GM23338 (cell line): ENCODE results near the gene SELPLG. TPM values are rescaled to one million over a fixed set of nuclear protein-coding genes. Genes with fewer than 3 reads are reported as not detected.

Experiments used
- ATAC-seq: fragments of 200-7000 bp; cut with Tn5 transposase; 3 replicates; pipeline ENCODE4 v1.9.1; 2020
- DNase-seq: peaks from one replicate; pipeline ENCODE4 v3.0.0-alpha.2; 2015; ENCODE audit warnings: low spot score
- H2AFZ ChIP-seq: fragments of 200-600 bp; sonication (generic); 2 replicates; pipeline ENCODE4 v1.8.0; 2016; ENCODE audit warnings: antibody characterized with exemption, mild to moderate bottlenecking, moderate library complexity
- H3F3A ChIP-seq: fragments of 200-600 bp; sonication (generic); replicated peaks from 2 replicates; pipeline ENCODE4 v1.8.0; 2017; ENCODE audit warnings: antibody characterized with exemption, mixed run types, low read depth
- H3K27ac ChIP-seq: fragments of 200-600 bp; sonication (generic); 2 replicates; pipeline ENCODE4 v1.6.1; 2016; ENCODE audit warnings: low read depth
- H3K27me3 ChIP-seq: fragments of 200-600 bp; sonication (generic); 2 replicates; pipeline ENCODE4 v1.8.0; 2016; ENCODE audit warnings: mild to moderate bottlenecking, mixed run types, moderate library complexity; ENCODE audit not compliant: insufficient read depth
- H3K36me3 ChIP-seq: fragments of 200-600 bp; sonication (generic); 2 replicates; pipeline ENCODE4 v1.8.0; 2016; ENCODE audit warnings: mild to moderate bottlenecking; ENCODE audit not compliant: insufficient read depth
- H3K4me1 ChIP-seq: fragments of 200-600 bp; sonication (generic); 2 replicates; pipeline ENCODE4 v1.8.0; 2016; ENCODE audit warnings: mild to moderate bottlenecking, moderate library complexity; ENCODE audit not compliant: insufficient read depth
- H3K4me2 ChIP-seq: fragments of 200-600 bp; sonication (generic); 2 replicates; pipeline ENCODE4 v1.7.1; 2017; ENCODE audit warnings: mixed run types
- H3K4me3 ChIP-seq: fragments of 200-600 bp; sonication (generic); 2 replicates; pipeline ENCODE4 v1.6.1; 2016; ENCODE audit warnings: mixed run types
- H3K79me2 ChIP-seq: fragments of 200-600 bp; sonication (generic); replicated peaks from 2 replicates; pipeline ENCODE4 v1.8.0; 2017; ENCODE audit warnings: mild to moderate bottlenecking; ENCODE audit not compliant: insufficient read depth
- H3K9me2 ChIP-seq: fragments of 200-600 bp; sonication (generic); 2 replicates; pipeline ENCODE4 v1.8.0; 2017; ENCODE audit not compliant: insufficient read depth
- H4K20me1 ChIP-seq: fragments of 200-600 bp; sonication (generic); replicated peaks from 2 replicates; pipeline ENCODE4 v1.8.0; 2017; ENCODE audit warnings: mild to moderate bottlenecking; ENCODE audit not compliant: insufficient read depth
- H3K27ac Mint-ChIP-seq: 2 replicates; pipeline ENCODE4 v1.8.0; 2020; ENCODE audit warnings: inconsistent platforms, mild to moderate bottlenecking, moderate library complexity, mixed read lengths
- H3K27me3 Mint-ChIP-seq: 3 replicates; pipeline ENCODE4 v1.8.0; 2022; ENCODE audit warnings: low read depth, mild to moderate bottlenecking, moderate library complexity, mixed read lengths, inconsistent platforms; ENCODE audit not compliant: insufficient read depth, poor library complexity
- H3K36me3 Mint-ChIP-seq: 3 replicates; pipeline ENCODE4 v1.8.0; 2021; ENCODE audit warnings: low read depth, mild to moderate bottlenecking, inconsistent platforms, moderate library complexity, mixed read lengths
- H3K4me1 Mint-ChIP-seq: 3 replicates; pipeline ENCODE4 v1.8.0; 2020; ENCODE audit warnings: mild to moderate bottlenecking, inconsistent platforms, mixed read lengths
- H3K4me3 Mint-ChIP-seq: 3 replicates; pipeline ENCODE4 v1.8.0; 2021; ENCODE audit warnings: moderate library complexity, mild to moderate bottlenecking, inconsistent platforms, mixed read lengths
- H3K9me3 Mint-ChIP-seq: 3 replicates; pipeline ENCODE4 v1.8.0; 2020; ENCODE audit warnings: moderate library complexity, mild to moderate bottlenecking, inconsistent platforms, mixed read lengths
- CREB1 ChIP-seq: fragments of 250-450 bp; sonication (Bioruptor Pico); IDR thresholded peaks from 2 replicates; pipeline ENCODE4 v1.5.0; 2020; ENCODE audit warnings: low read depth, mild to moderate bottlenecking, moderate library complexity
- ETS1 ChIP-seq: IDR thresholded peaks from 2 replicates; pipeline ENCODE4 v1.6.1; 2016; ENCODE audit warnings: antibody characterized with exemption
- EZH2 ChIP-seq: fragments of 200-600 bp; sonication (generic); IDR thresholded peaks from one replicate; pipeline ENCODE4 v1.8.0; 2017; ENCODE audit warnings: antibody characterized with exemption, mild to moderate bottlenecking, low read depth; ENCODE audit not compliant: unreplicated experiment
- EZH2phosphoT487 ChIP-seq: fragments of 200-600 bp; sonication (generic); IDR thresholded peaks from one replicate; pipeline ENCODE4 v1.8.1; 2018; ENCODE audit warnings: antibody characterized with exemption; ENCODE audit not compliant: unreplicated experiment
- JUNB ChIP-seq: IDR thresholded peaks from one replicate; pipeline ENCODE4 v1.6.1; 2016; ENCODE audit warnings: antibody characterized with exemption; ENCODE audit not compliant: unreplicated experiment
- NANOG ChIP-seq: IDR thresholded peaks from 2 replicates; pipeline ENCODE4 v1.6.1; 2016; ENCODE audit warnings: antibody characterized with exemption, borderline replicate concordance
- POLR2AphosphoS5 ChIP-seq: IDR thresholded peaks from 2 replicates; pipeline ENCODE4 v1.6.1; 2016; ENCODE audit warnings: antibody characterized with exemption, low read depth
- REST ChIP-seq: IDR thresholded peaks from one replicate; pipeline ENCODE4 v1.6.1; 2018; ENCODE audit warnings: antibody characterized with exemption; ENCODE audit not compliant: unreplicated experiment
- STAT1 ChIP-seq: IDR thresholded peaks from one replicate; pipeline ENCODE4 v1.6.1; 2016; ENCODE audit warnings: antibody characterized with exemption; ENCODE audit not compliant: unreplicated experiment
- ZNF114 ChIP-seq: fragments of 250-450 bp; sonication (Bioruptor Pico); IDR thresholded peaks from 2 replicates; pipeline ENCODE4 v1.5.0; 2020; ENCODE audit warnings: mild to moderate bottlenecking, moderate library complexity
- ZNF331 ChIP-seq: fragments of 250-450 bp; sonication (Bioruptor Pico); IDR thresholded peaks from 2 replicates; pipeline ENCODE4 v1.5.0; 2020; ENCODE audit warnings: low read depth, mild to moderate bottlenecking, moderate library complexity
- ZNF462 ChIP-seq: fragments of 250-450 bp; sonication (Bioruptor Pico); IDR thresholded peaks from 2 replicates; pipeline ENCODE4 v1.5.0; 2020; ENCODE audit warnings: mild to moderate bottlenecking, moderate library complexity
- polyA plus RNA-seq: library from polyadenylated mRNA; unstranded; fragments of >200 nt; fragmentation: Nextera tagmentation; extraction: Ambion mirVana; gene quantifications from 2 replicates; pipeline ENCODE4 v1.2.1, GENCODE V29; 2016
- total RNA-seq: library from RNA; depleted of rRNA; stranded (reverse); fragments of >200 nt; shearing (Covaris generic); gene quantifications from 2 replicates; pipeline ENCODE4 v1.2.3, GENCODE V29; 2014
- TF ChIP-seq, protein P1 (sequence below), 2 experiments: fragments of 200-600 bp in 1 of 2; sonication (generic) in 1 of 2; conservative IDR thresholded peaks; 2 replicates each; pipeline versions ENCODE4 v1.5.1 to v1.6.1; 2016 to 2017; ENCODE audit warnings: antibody characterized with exemption in 2 of 2, low read depth in 2 of 2, mild to moderate bottlenecking in 2 of 2, moderate library complexity in 1 of 2

The SELPLG gene
- total and polyA plus RNA-seq, 2 experiments from 2014 or later, result 0.16 to 0.56 TPM

GRCh38 chr12:108629151-108629550 is 4.5 kb downstream of the SELPLG start:
- no peaks in the 10 kb centered on the region for H3K36me3 Mint-ChIP-seq
- H2AFZ ChIP-seq, result peak overlapping the region; percentile 72
- H3K4me3 Mint-ChIP-seq, result no peak overlapping the region
- H3K9me3 Mint-ChIP-seq, result no peaks in the 10 kb centered on the region
- H3K79me2 ChIP-seq, result no peaks in the 10 kb centered on the region
- no peak for ATAC-seq
- no peaks in the 10 kb centered on the region for H4K20me1 ChIP-seq
- no peak overlapping the region for H3K4me3 ChIP-seq
- no peaks in the 10 kb centered on the region for H3K36me3 ChIP-seq
- H3K4me1 Mint-ChIP-seq, result peaks cover 29% of the 10 kb centered on the region; the same call in 2 of the 3 replicates
- no peaks in the 10 kb centered on the region for H3K9me2 ChIP-seq
- H3K27me3 Mint-ChIP-seq, result peaks cover 8% of the 10 kb centered on the region
- no peak overlapping the region for H3K27ac ChIP-seq
- peaks cover 13% of the 10 kb centered on the region; the same call in 1 of the 2 replicates for H3K4me1 ChIP-seq
- no peaks in the 10 kb centered on the region for H3K27me3 ChIP-seq
- TF ChIP-seq REST (no peak), ZNF331 (CRISPR knock-in tag) (no peak), EZH2phosphoT487 (no peak), STAT1 (no peak), ZNF114 (CRISPR knock-in tag) (no peak), POLR2AphosphoS5 (no peak), NANOG (no peak), ETS1 (no peak), CREB1 (no peak), EZH2 (no peak), ZNF462 (no peak), JUNB (no peak)
- TF ChIP-seq, protein P1, sequence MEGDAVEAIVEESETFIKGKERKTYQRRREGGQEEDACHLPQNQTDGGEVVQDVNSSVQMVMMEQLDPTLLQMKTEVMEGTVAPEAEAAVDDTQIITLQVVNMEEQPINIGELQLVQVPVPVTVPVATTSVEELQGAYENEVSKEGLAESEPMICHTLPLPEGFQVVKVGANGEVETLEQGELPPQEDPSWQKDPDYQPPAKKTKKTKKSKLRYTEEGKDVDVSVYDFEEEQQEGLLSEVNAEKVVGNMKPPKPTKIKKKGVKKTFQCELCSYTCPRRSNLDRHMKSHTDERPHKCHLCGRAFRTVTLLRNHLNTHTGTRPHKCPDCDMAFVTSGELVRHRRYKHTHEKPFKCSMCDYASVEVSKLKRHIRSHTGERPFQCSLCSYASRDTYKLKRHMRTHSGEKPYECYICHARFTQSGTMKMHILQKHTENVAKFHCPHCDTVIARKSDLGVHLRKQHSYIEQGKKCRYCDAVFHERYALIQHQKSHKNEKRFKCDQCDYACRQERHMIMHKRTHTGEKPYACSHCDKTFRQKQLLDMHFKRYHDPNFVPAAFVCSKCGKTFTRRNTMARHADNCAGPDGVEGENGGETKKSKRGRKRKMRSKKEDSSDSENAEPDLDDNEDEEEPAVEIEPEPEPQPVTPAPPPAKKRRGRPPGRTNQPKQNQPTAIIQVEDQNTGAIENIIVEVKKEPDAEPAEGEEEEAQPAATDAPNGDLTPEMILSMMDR (conservative IDR thresholded peaks at IDR 0.05; ENCODE audit: low read depth in 2 of 2), result no peak
- H3F3A ChIP-seq, result 0 out of 2 replicates have a peak, but pooled peaks cover 4% of the 10 kb centered on the region
- no peak overlapping the region for H3K27ac Mint-ChIP-seq
- no peak for DNase-seq
- no peak overlapping the region for H3K4me2 ChIP-seq
